HFF-Myc (cell line): Measurements from ENCODE around the gene MAP1A.

Source experiments
- DNase-seq: peaks from one replicate; pipeline ENCODE4 v3.0.0-alpha.2; 2011; ENCODE audit warnings: low read depth; ENCODE audit errors: extremely low read depth
- H3K4me3 ChIP-seq: replicated peaks from 2 replicates; pipeline ENCODE4 v1.5.1; 2011; ENCODE audit warnings: low read depth, mild to moderate bottlenecking, control low read depth, low read length
- CTCF ChIP-seq: IDR thresholded peaks from 2 replicates; pipeline ENCODE4 v1.5.1; 2012; ENCODE audit warnings: mild to moderate bottlenecking, low read depth, low read length, control low read depth; ENCODE audit errors: missing control alignments

Gene MAP1A

GRCh38 chr15:43510200-43511011, 7.0 kb upstream of the MAP1A start:
- H3K4me3 ChIP-seq, result peak overlapping the region; percentile 57
- peak; percentile 90 for DNase-seq
- TF ChIP-seq CTCF, result peak; percentile 32

- no peak for DNase-seq
- peak; percentile 34 for TF ChIP-seq CTCF
- H3K4me3 ChIP-seq, result peak overlapping the region; percentile 57
Measured at GRCh38 chr15:43511012-43511885, 6.2 kb upstream of the MAP1A start.

- no peak for TF ChIP-seq CTCF
- no peak overlapping the region for H3K4me3 ChIP-seq
- no peak for DNase-seq
Measured at GRCh38 chr15:43513550-43513949, 3.9 kb upstream of the MAP1A start.

- DNase-seq, result no peak
Measured at GRCh38 chr15:43514241-43515057, 3.0 kb upstream of the MAP1A start.

GRCh38 chr15:43515741-43516140, 1.7 kb upstream of the MAP1A start:
- no peak for TF ChIP-seq CTCF
- no peak for DNase-seq
- H3K4me3 ChIP-seq, result no peak overlapping the region

More at GRCh38 chr15:43514241-43515057, 3.0 kb upstream of the MAP1A start:
- TF ChIP-seq CTCF, result peak; percentile 52
- no peak overlapping the region for H3K4me3 ChIP-seq

- TF ChIP-seq CTCF, result no peak
- DNase-seq, result no peak
- H3K4me3 ChIP-seq, result no peak overlapping the region
Measured at GRCh38 chr15:43516185-43516584, 1.2 kb upstream of the MAP1A start.
